Keratinocyte (primary cell): Measurements from ENCODE around the gene ZDHHC18. TPM values are rescaled to one million over a fixed set of nuclear protein-coding genes. Genes with fewer than 3 reads are reported as not detected.

ENCODE experiments used
- DNase-seq: peaks from one replicate; pipeline ENCODE4 v3.0.0-alpha.2; 2011; ENCODE audit warnings: low read depth, missing footprints, low spot score
- FAIRE-seq: peaks from 2 replicates; lab custom pipeline; 2011; peaks lifted over from hg19 to GRCh38; lab: Jason Lieb, UNC
- H2AFZ ChIP-seq: 2 replicates; pipeline ENCODE4 v1.6.0; 2012; ENCODE audit warnings: low read length, control low read depth, inconsistent platforms; ENCODE audit not compliant: control insufficient read depth
- H3K27ac ChIP-seq: 2 replicates; pipeline ENCODE4 v1.5.1; 2011; ENCODE audit warnings: low read length; ENCODE audit not compliant: control insufficient read depth, insufficient read depth
- H3K27me3 ChIP-seq: 3 replicates; pipeline ENCODE4 v1.6.0; 2011; ENCODE audit warnings: low read length; ENCODE audit not compliant: control insufficient read depth, insufficient read depth; ENCODE audit errors: extremely low read depth
- H3K36me3 ChIP-seq, 2 experiments: 2 replicates in 1 of 2; 3 replicates in 1 of 2; pipeline ENCODE4 v1.5.1; 2011; ENCODE audit warnings: low read length in 2 of 2, mild to moderate bottlenecking in 1 of 2; ENCODE audit not compliant: control insufficient read depth in 2 of 2, insufficient read depth in 2 of 2; ENCODE audit errors: extremely low read depth in 1 of 2
- H3K4me1 ChIP-seq: 3 replicates; pipeline ENCODE4 v1.5.1; 2011; ENCODE audit warnings: low read length; ENCODE audit not compliant: control insufficient read depth, insufficient read depth; ENCODE audit errors: extremely low read depth
- H3K4me2 ChIP-seq: 3 replicates; pipeline ENCODE4 v1.6.0; 2011; ENCODE audit warnings: low read depth, low read length; ENCODE audit not compliant: control insufficient read depth, insufficient read depth; ENCODE audit errors: extremely low read depth
- H3K4me3 ChIP-seq, 3 experiments: fragments of 200-600 bp in 1 of 3; sonication (generic) in 1 of 3; 2 replicates in 2 of 3; 3 replicates in 1 of 3; pipeline ENCODE4 v1.5.1; 2011 to 2016; ENCODE audit warnings: low read length in 3 of 3, mild to moderate bottlenecking in 3 of 3, control low read depth in 2 of 3, inconsistent platforms in 1 of 3, low read depth in 1 of 3, mixed read lengths in 1 of 3, mixed run types in 1 of 3, moderate library complexity in 1 of 3; ENCODE audit not compliant: control insufficient read depth in 2 of 3, insufficient read depth in 2 of 3; ENCODE audit errors: extremely low read depth in 1 of 3
- H3K79me2 ChIP-seq: 2 replicates; pipeline ENCODE4 v1.6.0; 2012; ENCODE audit warnings: low read length; ENCODE audit not compliant: control insufficient read depth, insufficient read depth
- H3K9ac ChIP-seq: 3 replicates; pipeline ENCODE4 v1.6.0; 2011; ENCODE audit warnings: low read length; ENCODE audit not compliant: control insufficient read depth, insufficient read depth; ENCODE audit errors: extremely low read depth
- H3K9me1 ChIP-seq: 3 replicates; pipeline ENCODE4 v1.6.0; 2011; ENCODE audit warnings: low read length; ENCODE audit not compliant: control insufficient read depth, insufficient read depth; ENCODE audit errors: extremely low read depth
- H3K9me3 ChIP-seq: 2 replicates; pipeline ENCODE4 v1.5.1; 2012; ENCODE audit warnings: low read depth, low read length; ENCODE audit not compliant: control insufficient read depth
- H4K20me1 ChIP-seq: 3 replicates; pipeline ENCODE4 v1.6.0; 2011; ENCODE audit warnings: low read length; ENCODE audit not compliant: control insufficient read depth, insufficient read depth; ENCODE audit errors: extremely low read depth
- EZH2 ChIP-seq: IDR thresholded peaks from one replicate; pipeline ENCODE4 v1.6.1; 2012; ENCODE audit warnings: inconsistent platforms, mild to moderate bottlenecking, low read length, moderate library complexity
- dilution Hi-C: fragments of 300-500 bp; cut with MboI; formaldehyde crosslinking; loops from one replicate; pipeline ENCODE4 v1.7.0; 2020; ENCODE audit warnings: low sequenced_read_pairs; ENCODE audit not compliant: extremely low pct_ligation_motif_present
- polyA plus RNA-seq, 5 experiments: library from polyadenylated mRNA; depleted of rRNA in 3 of 5; stranded (reverse) in 3 of 5; stranded (forward) in 1 of 5; unstranded in 1 of 5; fragments of >200 nt; gene quantifications; 1 replicate in 1 of 5; 2 replicates in 3 of 5; 3 replicates in 1 of 5; pipeline versions ENCODE4 v1.2.1 to v1.2.3, GENCODE V29; 2011 to 2012; ENCODE audit warnings: missing spikeins in 2 of 5, low read depth in 1 of 5, low replicate concordance in 1 of 5
- TF ChIP-seq, protein P1 (sequence below), 3 experiments: IDR thresholded peaks in 1 of 3; conservative IDR thresholded peaks in 1 of 3; optimal IDR thresholded peaks in 1 of 3; 2 replicates in 2 of 3; 3 replicates in 1 of 3; pipeline versions ENCODE3 to v1.5.1; 2011; ENCODE audit warnings: low read length in 3 of 3, mild to moderate bottlenecking in 3 of 3, moderate library complexity in 2 of 3, control low read depth in 1 of 3, inconsistent platforms in 1 of 3; ENCODE audit not compliant: insufficient read depth in 2 of 3; ENCODE audit errors: extremely low read depth in 1 of 3

Gene ZDHHC18
- polyA plus RNA-seq, 1 donor (not counting 4 experiments of a cell fraction or from before 2014, with no cell fraction given): 18.1 TPM

DNA sequence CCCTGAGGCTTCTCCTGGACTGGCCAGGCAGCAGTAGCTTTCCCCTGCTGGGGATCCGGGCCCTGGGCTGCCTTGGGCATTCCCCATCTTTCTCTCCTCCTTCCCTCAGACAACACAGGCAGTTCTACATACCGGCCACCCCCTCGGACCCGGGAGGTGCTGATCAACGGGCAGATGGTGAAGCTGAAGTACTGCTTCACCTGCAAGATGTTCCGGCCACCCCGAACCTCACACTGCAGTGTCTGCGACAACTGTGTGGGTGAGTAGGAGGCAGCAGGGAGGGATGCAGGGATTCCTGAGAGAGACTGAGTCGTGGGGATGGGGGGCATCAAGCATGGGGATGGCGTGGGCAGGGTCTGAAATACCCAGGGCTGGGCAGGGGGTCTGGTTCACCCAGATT, 22.0 kb downstream of the ZDHHC18 start:
- TF ChIP-seq, protein P1, sequence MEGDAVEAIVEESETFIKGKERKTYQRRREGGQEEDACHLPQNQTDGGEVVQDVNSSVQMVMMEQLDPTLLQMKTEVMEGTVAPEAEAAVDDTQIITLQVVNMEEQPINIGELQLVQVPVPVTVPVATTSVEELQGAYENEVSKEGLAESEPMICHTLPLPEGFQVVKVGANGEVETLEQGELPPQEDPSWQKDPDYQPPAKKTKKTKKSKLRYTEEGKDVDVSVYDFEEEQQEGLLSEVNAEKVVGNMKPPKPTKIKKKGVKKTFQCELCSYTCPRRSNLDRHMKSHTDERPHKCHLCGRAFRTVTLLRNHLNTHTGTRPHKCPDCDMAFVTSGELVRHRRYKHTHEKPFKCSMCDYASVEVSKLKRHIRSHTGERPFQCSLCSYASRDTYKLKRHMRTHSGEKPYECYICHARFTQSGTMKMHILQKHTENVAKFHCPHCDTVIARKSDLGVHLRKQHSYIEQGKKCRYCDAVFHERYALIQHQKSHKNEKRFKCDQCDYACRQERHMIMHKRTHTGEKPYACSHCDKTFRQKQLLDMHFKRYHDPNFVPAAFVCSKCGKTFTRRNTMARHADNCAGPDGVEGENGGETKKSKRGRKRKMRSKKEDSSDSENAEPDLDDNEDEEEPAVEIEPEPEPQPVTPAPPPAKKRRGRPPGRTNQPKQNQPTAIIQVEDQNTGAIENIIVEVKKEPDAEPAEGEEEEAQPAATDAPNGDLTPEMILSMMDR (optimal IDR thresholded peaks at IDR 0.05 in 1 of 3, IDR thresholded peaks at IDR 0.05 in 1 of 3, conservative IDR thresholded peaks at IDR 0.05 in 1 of 3; ENCODE audit: extremely low read depth in 1 of 3, insufficient read depth in 2 of 3, low read length in 3 of 3): no peak
- TF ChIP-seq EZH2: no peak
- H3K9me1 ChIP-seq: peaks cover 4% of the 10 kb centered on the region
- peak overlapping the region; percentile 72 for H3K4me2 ChIP-seq
- H3K27me3 ChIP-seq: no peaks in the 10 kb centered on the region
- peaks cover 9 to 32% of the 10 kb centered on the region in 2 experiments for H3K36me3 ChIP-seq
- FAIRE-seq: no peak
- H3K79me2 ChIP-seq: peaks cover 2% of the 10 kb centered on the region
- H3K4me1 ChIP-seq: peaks cover 50% of the 10 kb centered on the region
- dilution Hi-C loops: no loop called here
- H4K20me1 ChIP-seq: no peaks in the 10 kb centered on the region
- DNase-seq: no peak
- no peak overlapping the region for H2AFZ ChIP-seq
- H3K27ac ChIP-seq: peak overlapping the region; percentile 100
- peak overlapping the region; percentile 94 for H3K9ac ChIP-seq
- H3K9me3 ChIP-seq: no peaks in the 10 kb centered on the region
- H3K4me3 ChIP-seq: peak overlapping the region in 1 of 3 experiments; percentile 44

GRCh38 chr1:26848941-26849774, 22.7 kb downstream of the ZDHHC18 start:
- no peak for TF ChIP-seq EZH2
- TF ChIP-seq, protein P1 (optimal IDR thresholded peaks at IDR 0.05 in 1 of 3, IDR thresholded peaks at IDR 0.05 in 1 of 3, conservative IDR thresholded peaks at IDR 0.05 in 1 of 3; ENCODE audit: extremely low read depth in 1 of 3, insufficient read depth in 2 of 3, low read length in 3 of 3): peak in 2 of 3 experiments; percentile 13 to 35
- H3K4me2 ChIP-seq: peak overlapping the region; percentile 72
- H3K4me3 ChIP-seq: peak overlapping the region in 1 of 3 experiments; percentile 44
- H3K79me2 ChIP-seq: peaks cover 2% of the 10 kb centered on the region
- peak overlapping the region; percentile 94 for H3K9ac ChIP-seq
- H3K4me1 ChIP-seq: peaks cover 57% of the 10 kb centered on the region
- peaks cover 4% of the 10 kb centered on the region for H3K9me1 ChIP-seq
- H3K27me3 ChIP-seq: no peaks in the 10 kb centered on the region
- dilution Hi-C loops: no loop called here
- no peaks in the 10 kb centered on the region for H4K20me1 ChIP-seq
- H2AFZ ChIP-seq: no peak overlapping the region
- FAIRE-seq (peak; percentile 97), DNase-seq (no peak)
- peak overlapping the region; percentile 100 for H3K27ac ChIP-seq
- peaks cover 9 to 37% of the 10 kb centered on the region in 2 experiments for H3K36me3 ChIP-seq
- no peaks in the 10 kb centered on the region for H3K9me3 ChIP-seq
